ENCODE data around the gene AHCTF1. TPM values are rescaled to one million over a fixed set of nuclear protein-coding genes. Genes with fewer than 3 reads are reported as not detected.
"Not testable (repeated sequence)": the region's sequence is repeated elsewhere in the genome, so short reads cannot be mapped to it uniquely, and the experiment has no call there.

The AHCTF1 gene
- total RNA-seq, 1 donor from 2014 or later, result 62.1 TPM

GRCh38 chr1:246825557-246826175, 106.1 kb downstream of the AHCTF1 start:
- no peak overlapping the region for H3K4me3 Mint-ChIP-seq
- H3K27ac Mint-ChIP-seq, result no peak overlapping the region
- Histone ChIP-seq H3K9ac (no peak overlapping the region), H3K27me3 (no peaks in the 10 kb centered on the region), H3K4me2 (no peak overlapping the region), H3K79me2 (ENCODE audit: low read depth) (no peaks in the 10 kb centered on the region), H3K27ac (no peak overlapping the region), H3F3A (ENCODE audit: low read depth) (no peaks in the 10 kb centered on the region), H2AFZ (replicated peaks) (no peak overlapping the region), H4K20me1 (ENCODE audit: low read depth) (no peaks in the 10 kb centered on the region), H3K9me3 (ENCODE audit: low read depth) (no peaks in the 10 kb centered on the region), H3K36me3 (no peaks in the 10 kb centered on the region), H3K4me3 (no peak overlapping the region), H3K4me1 (no peaks in the 10 kb centered on the region)
- H3K27me3 Mint-ChIP-seq (ENCODE audit: insufficient read depth, low read depth), result no peaks in the 10 kb centered on the region
- no peaks in the 10 kb centered on the region for H3K4me1 Mint-ChIP-seq
- no peak for DNase-seq (ENCODE audit: low spot score)
- peaks cover 17% of the 10 kb centered on the region for H3K9me3 Mint-ChIP-seq
- no peaks in the 10 kb centered on the region for H3K36me3 Mint-ChIP-seq
- TF ChIP-seq CTCF (IDR thresholded peaks at IDR 0.05) (no peak), EZH2phosphoT487 (IDR thresholded peaks at IDR 0.05) (no peak), EZH2 (IDR thresholded peaks at IDR 0.05) (no peak)

GRCh38 chr1:246824541-246824940, 107.2 kb downstream of the AHCTF1 start:
- H3K4me1 Mint-ChIP-seq, result no peaks in the 10 kb centered on the region

GRCh38 chr1:246822154-246822553, 109.6 kb downstream of the AHCTF1 start:
- H3K9ac ChIP-seq; H3K79me2 ChIP-seq (ENCODE audit: low read depth); H3K4me1 ChIP-seq; H3K4me2 ChIP-seq; DNase-seq (ENCODE audit: low spot score); H3K27ac Mint-ChIP-seq; H3K36me3 ChIP-seq; H4K20me1 ChIP-seq (ENCODE audit: low read depth); H3K27me3 ChIP-seq; H3K9me3 ChIP-seq (ENCODE audit: low read depth); H3K36me3 Mint-ChIP-seq; H3K27ac ChIP-seq; H3K9me3 Mint-ChIP-seq; H3F3A ChIP-seq (ENCODE audit: low read depth); H2AFZ ChIP-seq (replicated peaks); H3K4me1 Mint-ChIP-seq; H3K4me3 ChIP-seq; H3K4me3 Mint-ChIP-seq; H3K27me3 Mint-ChIP-seq (ENCODE audit: insufficient read depth, low read depth): not testable (repeated sequence)

More at GRCh38 chr1:246824541-246824940, 107.2 kb downstream of the AHCTF1 start:
- Histone ChIP-seq H3K4me2 (no peak overlapping the region), H3K27ac (no peak overlapping the region), H2AFZ (replicated peaks) (no peak overlapping the region), H3K4me1 (no peaks in the 10 kb centered on the region), H3K27me3 (no peaks in the 10 kb centered on the region), H3K79me2 (ENCODE audit: low read depth) (no peaks in the 10 kb centered on the region), H4K20me1 (ENCODE audit: low read depth) (no peaks in the 10 kb centered on the region), H3K36me3 (no peaks in the 10 kb centered on the region), H3F3A (ENCODE audit: low read depth) (no peaks in the 10 kb centered on the region), H3K9ac (no peak overlapping the region), H3K9me3 (ENCODE audit: low read depth) (no peaks in the 10 kb centered on the region), H3K4me3 (no peak overlapping the region)
- Mint-ChIP-seq H3K9me3 (peaks cover 11% of the 10 kb centered on the region), H3K27ac (no peak overlapping the region), H3K27me3 (ENCODE audit: insufficient read depth, low read depth) (no peaks in the 10 kb centered on the region), H3K4me3 (no peak overlapping the region), H3K36me3 (no peaks in the 10 kb centered on the region)
- TF ChIP-seq EZH2phosphoT487 (IDR thresholded peaks at IDR 0.05) (no peak), EZH2 (IDR thresholded peaks at IDR 0.05) (no peak), CTCF (IDR thresholded peaks at IDR 0.05) (no peak)
- DNase-seq (ENCODE audit: low spot score), result no peak

GRCh38 chr1:246820666-246821065, 111.1 kb downstream of the AHCTF1 start:
- TF ChIP-seq EZH2 (IDR thresholded peaks at IDR 0.05), result no peak
- TF ChIP-seq EZH2phosphoT487 (IDR thresholded peaks at IDR 0.05), result no peak
- TF ChIP-seq CTCF (IDR thresholded peaks at IDR 0.05), result no peak
- no peaks in the 10 kb centered on the region for H3K4me1 ChIP-seq
- no peaks in the 10 kb centered on the region for H3K27me3 ChIP-seq
- H3K9ac ChIP-seq, result no peak overlapping the region
- H3K9me3 Mint-ChIP-seq, result peaks cover 6% of the 10 kb centered on the region
- no peaks in the 10 kb centered on the region for H3F3A ChIP-seq (ENCODE audit: low read depth)
- H3K36me3 Mint-ChIP-seq, result no peaks in the 10 kb centered on the region
- peaks cover 6% of the 10 kb centered on the region for H3K27me3 Mint-ChIP-seq (ENCODE audit: insufficient read depth, low read depth)
- H3K4me1 Mint-ChIP-seq, result no peaks in the 10 kb centered on the region
- no peak for DNase-seq (ENCODE audit: low spot score)
- no peaks in the 10 kb centered on the region for H3K36me3 ChIP-seq
- H4K20me1 ChIP-seq (ENCODE audit: low read depth), result no peaks in the 10 kb centered on the region
- H3K79me2 ChIP-seq (ENCODE audit: low read depth), result no peaks in the 10 kb centered on the region
- H3K27ac Mint-ChIP-seq, result no peak overlapping the region
- H3K4me2 ChIP-seq, result no peak overlapping the region
- H3K4me3 Mint-ChIP-seq, result no peak overlapping the region
- no peak overlapping the region for H3K27ac ChIP-seq
- H2AFZ ChIP-seq (replicated peaks), result no peak overlapping the region
- no peaks in the 10 kb centered on the region for H3K9me3 ChIP-seq (ENCODE audit: low read depth)
- no peak overlapping the region for H3K4me3 ChIP-seq

GRCh38 chr1:246817778-246818177, 114.0 kb downstream of the AHCTF1 start:
- H3K79me2 ChIP-seq (ENCODE audit: low read depth); H3F3A ChIP-seq (ENCODE audit: low read depth); H3K4me1 ChIP-seq; H4K20me1 ChIP-seq (ENCODE audit: low read depth); H3K36me3 ChIP-seq; H3K4me2 ChIP-seq; H3K27me3 ChIP-seq; H3K36me3 Mint-ChIP-seq; H3K9ac ChIP-seq; H3K9me3 ChIP-seq (ENCODE audit: low read depth); H3K27ac ChIP-seq; H3K4me3 ChIP-seq; H2AFZ ChIP-seq (replicated peaks); DNase-seq (ENCODE audit: low spot score); H3K4me3 Mint-ChIP-seq; H3K9me3 Mint-ChIP-seq; H3K27ac Mint-ChIP-seq; H3K4me1 Mint-ChIP-seq: not testable (repeated sequence)
- H3K27me3 Mint-ChIP-seq (ENCODE audit: insufficient read depth, low read depth), result peaks cover 11% of the 10 kb centered on the region

Data from neural progenitor cell (in vitro differentiated cells).